ENCODE measurements around the gene MYO5C. TPM values are rescaled to one million over a fixed set of nuclear protein-coding genes. Genes with fewer than 3 reads are reported as not detected.

MYO5C gene
- total and polyA plus RNA-seq, 2 donors (not counting 3 experiments of a cell fraction or from before 2014, with no cell fraction given), result 7.5 to 19.4 TPM

DNA sequence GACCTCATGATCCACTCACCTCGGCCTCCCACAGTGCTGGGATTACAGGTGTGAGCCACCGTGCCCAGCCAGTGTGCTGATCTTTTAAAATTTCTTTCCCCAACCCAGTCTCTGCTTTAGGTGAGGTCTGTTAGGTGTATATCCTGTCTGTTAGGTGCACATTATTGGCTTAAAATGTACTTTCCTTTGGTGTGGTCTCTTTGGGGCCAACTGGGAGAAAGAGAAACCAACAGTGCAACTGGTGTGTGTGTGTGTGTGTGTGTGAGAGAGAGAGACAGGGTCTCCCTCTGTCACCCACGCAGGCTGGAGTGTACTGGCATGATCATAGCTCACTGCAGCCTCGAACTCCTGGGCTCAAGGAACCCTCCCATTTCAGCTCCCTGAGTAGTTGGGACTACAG lies 54.1 kb downstream of the MYO5C start:
- dilution Hi-C loops (cut with MboI; ENCODE audit: extremely low pct_ligation_motif_present, low sequenced_read_pairs) (no loop called here), intact Hi-C loops (cut with micrococcal nuclease) (no loop called here)
- H3K9ac ChIP-seq (replicated peaks; ENCODE audit: extremely low read depth, insufficient read depth, low read length), result no peak overlapping the region
- H3K9me3 ChIP-seq (replicated peaks; ENCODE audit: control insufficient read depth, insufficient read depth, low read length), result no peaks in the 10 kb centered on the region
- no peaks in the 10 kb centered on the region for H3K9me1 ChIP-seq (replicated peaks; ENCODE audit: control insufficient read depth, extremely low read depth, insufficient read depth, low read length)
- BruUV-seq (replicated peaks), result no TSS peak
- POLR2A ChIA-PET, result no interaction called here
- H4K20me1 ChIP-seq (replicated peaks; ENCODE audit: control insufficient read depth, extremely low read depth, insufficient read depth, low read length), result no peaks in the 10 kb centered on the region
- H3K79me2 ChIP-seq (ENCODE audit: control insufficient read depth, insufficient read depth, low read length), result no peaks in the 10 kb centered on the region
- no peak for DNase-seq (ENCODE audit: low read depth, low spot score)
- CTCF ChIA-PET, result interaction anchor here (1.1 to 2.9 kb wide), 2 partner anchors 9 to 15 kb away, joined by 3 to 15 read pairs; no protein-coding TSS in a partner anchor
- no peak for FAIRE-seq
- H3K27ac ChIP-seq (ENCODE audit: insufficient read depth, low read depth, low read length), result no peak overlapping the region
- no peak overlapping the region for H3K4me3 ChIP-seq (replicated peaks in 1 of 3; ENCODE audit: insufficient read depth in 1 of 3, low read depth in 1 of 3, low read length in 3 of 3)
- no peaks in the 10 kb centered on the region for H3K36me3 ChIP-seq (ENCODE audit: control insufficient read depth in 2 of 2, extremely low read depth in 1 of 2, insufficient read depth in 2 of 2, low read length in 2 of 2)
- H2AFZ ChIP-seq (ENCODE audit: low read depth, low read length), result no peak overlapping the region
- TF ChIP-seq POLR2A (IDR thresholded peaks at IDR 0.05; ENCODE audit: low read depth, low read length), result no peak
- no peak for TF ChIP-seq JUN (IDR thresholded peaks at IDR 0.05; ENCODE audit: borderline replicate concordance, insufficient read depth, insufficient read length, low read depth)
- TF ChIP-seq MYC (IDR thresholded peaks at IDR 0.05; ENCODE audit: low read depth, low read length), result no peak
- no peak for TF ChIP-seq GATA2 (IDR thresholded peaks at IDR 0.05; ENCODE audit: insufficient read depth, insufficient read length, low read depth, low read length)
- no peak for TF ChIP-seq EZH2 (IDR thresholded peaks at IDR 0.05; ENCODE audit: borderline replicate concordance, low read depth, low read length, severe bottlenecking)
- TF ChIP-seq, protein P1, sequence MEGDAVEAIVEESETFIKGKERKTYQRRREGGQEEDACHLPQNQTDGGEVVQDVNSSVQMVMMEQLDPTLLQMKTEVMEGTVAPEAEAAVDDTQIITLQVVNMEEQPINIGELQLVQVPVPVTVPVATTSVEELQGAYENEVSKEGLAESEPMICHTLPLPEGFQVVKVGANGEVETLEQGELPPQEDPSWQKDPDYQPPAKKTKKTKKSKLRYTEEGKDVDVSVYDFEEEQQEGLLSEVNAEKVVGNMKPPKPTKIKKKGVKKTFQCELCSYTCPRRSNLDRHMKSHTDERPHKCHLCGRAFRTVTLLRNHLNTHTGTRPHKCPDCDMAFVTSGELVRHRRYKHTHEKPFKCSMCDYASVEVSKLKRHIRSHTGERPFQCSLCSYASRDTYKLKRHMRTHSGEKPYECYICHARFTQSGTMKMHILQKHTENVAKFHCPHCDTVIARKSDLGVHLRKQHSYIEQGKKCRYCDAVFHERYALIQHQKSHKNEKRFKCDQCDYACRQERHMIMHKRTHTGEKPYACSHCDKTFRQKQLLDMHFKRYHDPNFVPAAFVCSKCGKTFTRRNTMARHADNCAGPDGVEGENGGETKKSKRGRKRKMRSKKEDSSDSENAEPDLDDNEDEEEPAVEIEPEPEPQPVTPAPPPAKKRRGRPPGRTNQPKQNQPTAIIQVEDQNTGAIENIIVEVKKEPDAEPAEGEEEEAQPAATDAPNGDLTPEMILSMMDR (IDR thresholded peaks at IDR 0.05; ENCODE audit: extremely low read depth in 1 of 2, insufficient read depth in 1 of 2, low read depth in 1 of 2, low read length in 2 of 2), result no peak
- no peak for TF ChIP-seq POLR2AphosphoS5 (IDR thresholded peaks at IDR 0.05; ENCODE audit: insufficient read depth, low read depth, low read length)
- TF ChIP-seq, protein P2, sequence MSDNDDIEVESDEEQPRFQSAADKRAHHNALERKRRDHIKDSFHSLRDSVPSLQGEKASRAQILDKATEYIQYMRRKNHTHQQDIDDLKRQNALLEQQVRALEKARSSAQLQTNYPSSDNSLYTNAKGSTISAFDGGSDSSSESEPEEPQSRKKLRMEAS (IDR thresholded peaks at IDR 0.05; ENCODE audit: insufficient read depth, insufficient read length), result no peak
- TF ChIP-seq FOS (IDR thresholded peaks at IDR 0.05; ENCODE audit: borderline replicate concordance, insufficient read depth, low read length), result no peak
- no peaks in the 10 kb centered on the region for H3K27me3 ChIP-seq (ENCODE audit: control insufficient read depth in 2 of 2, insufficient read depth in 2 of 2, low read length in 2 of 2)
- no peaks in the 10 kb centered on the region for H3K4me1 ChIP-seq (ENCODE audit: control insufficient read depth, extremely low read depth, insufficient read depth, low read length)
- no peak overlapping the region for H3K4me2 ChIP-seq (ENCODE audit: insufficient read depth, low read length)
